ENCODE results near the gene RUFY1. TPM values are rescaled to one million over a fixed set of nuclear protein-coding genes. Genes with fewer than 3 reads are reported as not detected.

The RUFY1 gene
- total RNA-seq, 1 experiment from 2014 or later, result 34.0 TPM

DNA sequence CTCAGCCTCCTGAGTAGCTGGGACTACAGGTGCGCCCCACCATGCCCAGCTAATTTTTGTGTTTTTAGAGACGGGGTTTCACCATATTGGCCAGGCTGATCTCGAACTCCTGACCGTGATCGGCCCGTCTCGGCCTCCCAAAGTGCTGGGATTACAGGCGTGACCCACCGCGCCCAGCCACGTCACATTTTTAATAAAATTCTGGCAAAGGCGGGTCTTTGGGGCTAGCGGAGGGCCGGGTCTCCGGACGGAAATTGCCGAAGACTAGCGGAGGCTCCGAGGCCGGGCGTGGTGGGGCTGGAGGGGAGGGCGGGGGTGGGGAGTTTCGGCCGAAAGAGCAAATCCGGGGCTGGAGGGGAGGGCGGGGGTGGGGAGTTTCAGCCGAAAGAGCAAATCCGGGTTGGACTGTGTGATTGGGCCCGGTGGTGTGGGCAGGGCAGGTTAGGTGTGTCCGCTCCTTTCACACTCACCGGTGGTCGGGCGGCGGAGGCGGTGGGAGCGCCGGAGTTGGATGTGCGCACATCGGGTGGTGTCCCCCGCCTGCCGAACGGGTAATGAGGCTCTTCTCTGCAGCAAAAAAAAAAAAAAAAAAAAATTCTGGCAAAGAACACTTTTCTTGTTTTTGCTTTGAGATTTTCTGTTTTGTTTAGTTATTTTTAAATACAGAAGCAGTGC, 27.1 kb downstream of the RUFY1 start:
- TF ChIP-seq ZNF263 (CRISPR knock-in tag; IDR thresholded peaks at IDR 0.05; ENCODE audit: low read depth), result no peak
- TF ChIP-seq, protein P1, sequence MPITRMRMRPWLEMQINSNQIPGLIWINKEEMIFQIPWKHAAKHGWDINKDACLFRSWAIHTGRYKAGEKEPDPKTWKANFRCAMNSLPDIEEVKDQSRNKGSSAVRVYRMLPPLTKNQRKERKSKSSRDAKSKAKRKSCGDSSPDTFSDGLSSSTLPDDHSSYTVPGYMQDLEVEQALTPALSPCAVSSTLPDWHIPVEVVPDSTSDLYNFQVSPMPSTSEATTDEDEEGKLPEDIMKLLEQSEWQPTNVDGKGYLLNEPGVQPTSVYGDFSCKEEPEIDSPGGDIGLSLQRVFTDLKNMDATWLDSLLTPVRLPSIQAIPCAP (CRISPR knock-in tag; IDR thresholded peaks at IDR 0.05), result no peak
- TF ChIP-seq ESRRA (CRISPR knock-in tag; IDR thresholded peaks at IDR 0.05; ENCODE audit: borderline replicate concordance), result no peak
- TF ChIP-seq CREB1 (CRISPR knock-in tag; IDR thresholded peaks at IDR 0.05), result no peak
- TF ChIP-seq TEAD1 (CRISPR knock-in tag; IDR thresholded peaks at IDR 0.05), result no peak
- no peak for TF ChIP-seq HMGA2 (CRISPR knock-in tag; IDR thresholded peaks at IDR 0.05)
- no peak for TF ChIP-seq ZNF396 (CRISPR knock-in tag; IDR thresholded peaks at IDR 0.05; ENCODE audit: borderline replicate concordance)
- no peak for TF ChIP-seq ERG (CRISPR knock-in tag; IDR thresholded peaks at IDR 0.05)
- TF ChIP-seq, protein P2, sequence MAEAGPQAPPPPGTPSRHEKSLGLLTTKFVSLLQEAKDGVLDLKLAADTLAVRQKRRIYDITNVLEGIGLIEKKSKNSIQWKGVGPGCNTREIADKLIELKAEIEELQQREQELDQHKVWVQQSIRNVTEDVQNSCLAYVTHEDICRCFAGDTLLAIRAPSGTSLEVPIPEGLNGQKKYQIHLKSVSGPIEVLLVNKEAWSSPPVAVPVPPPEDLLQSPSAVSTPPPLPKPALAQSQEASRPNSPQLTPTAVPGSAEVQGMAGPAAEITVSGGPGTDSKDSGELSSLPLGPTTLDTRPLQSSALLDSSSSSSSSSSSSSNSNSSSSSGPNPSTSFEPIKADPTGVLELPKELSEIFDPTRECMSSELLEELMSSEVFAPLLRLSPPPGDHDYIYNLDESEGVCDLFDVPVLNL (CRISPR knock-in tag; IDR thresholded peaks at IDR 0.05; ENCODE audit: borderline replicate concordance, low read depth), result no peak
- TF ChIP-seq SP1 (CRISPR knock-in tag; conservative IDR thresholded peaks at IDR 0.05), result no peak
- CTCF ChIA-PET, result no interaction called here
- no peaks in the 10 kb centered on the region for H3K4me1 Mint-ChIP-seq

GRCh38 chr5:179585941-179586401, 35.6 kb downstream of the RUFY1 start:
- H3K9me3 Mint-ChIP-seq, result no peaks in the 10 kb centered on the region
- CTCF ChIA-PET, result interaction anchor here (1.4 kb wide), 1 partner anchor 82 kb away, joined by 4 read pairs; no protein-coding TSS in a partner anchor
- no peak overlapping the region for H3K4me3 Mint-ChIP-seq
- peaks cover 56% of the 10 kb centered on the region for H3K36me3 Mint-ChIP-seq
- H3K4me1 Mint-ChIP-seq, result no peaks in the 10 kb centered on the region
- H3K27me3 Mint-ChIP-seq (ENCODE audit: low read depth), result no peaks in the 10 kb centered on the region
- no peak for DNase-seq (ENCODE audit: low spot score)
- H3K27ac Mint-ChIP-seq, result no peak overlapping the region
- POLR2A ChIA-PET, result interaction anchor here (0.9 kb wide), 1 partner anchor 27 kb away, joined by 4 read pairs; no protein-coding TSS in a partner anchor
- no peak for ATAC-seq
- no peak for TF ChIP-seq FOXP1 (CRISPR knock-in tag; IDR thresholded peaks at IDR 0.05; ENCODE audit: borderline replicate concordance)
- TF ChIP-seq, protein P3, sequence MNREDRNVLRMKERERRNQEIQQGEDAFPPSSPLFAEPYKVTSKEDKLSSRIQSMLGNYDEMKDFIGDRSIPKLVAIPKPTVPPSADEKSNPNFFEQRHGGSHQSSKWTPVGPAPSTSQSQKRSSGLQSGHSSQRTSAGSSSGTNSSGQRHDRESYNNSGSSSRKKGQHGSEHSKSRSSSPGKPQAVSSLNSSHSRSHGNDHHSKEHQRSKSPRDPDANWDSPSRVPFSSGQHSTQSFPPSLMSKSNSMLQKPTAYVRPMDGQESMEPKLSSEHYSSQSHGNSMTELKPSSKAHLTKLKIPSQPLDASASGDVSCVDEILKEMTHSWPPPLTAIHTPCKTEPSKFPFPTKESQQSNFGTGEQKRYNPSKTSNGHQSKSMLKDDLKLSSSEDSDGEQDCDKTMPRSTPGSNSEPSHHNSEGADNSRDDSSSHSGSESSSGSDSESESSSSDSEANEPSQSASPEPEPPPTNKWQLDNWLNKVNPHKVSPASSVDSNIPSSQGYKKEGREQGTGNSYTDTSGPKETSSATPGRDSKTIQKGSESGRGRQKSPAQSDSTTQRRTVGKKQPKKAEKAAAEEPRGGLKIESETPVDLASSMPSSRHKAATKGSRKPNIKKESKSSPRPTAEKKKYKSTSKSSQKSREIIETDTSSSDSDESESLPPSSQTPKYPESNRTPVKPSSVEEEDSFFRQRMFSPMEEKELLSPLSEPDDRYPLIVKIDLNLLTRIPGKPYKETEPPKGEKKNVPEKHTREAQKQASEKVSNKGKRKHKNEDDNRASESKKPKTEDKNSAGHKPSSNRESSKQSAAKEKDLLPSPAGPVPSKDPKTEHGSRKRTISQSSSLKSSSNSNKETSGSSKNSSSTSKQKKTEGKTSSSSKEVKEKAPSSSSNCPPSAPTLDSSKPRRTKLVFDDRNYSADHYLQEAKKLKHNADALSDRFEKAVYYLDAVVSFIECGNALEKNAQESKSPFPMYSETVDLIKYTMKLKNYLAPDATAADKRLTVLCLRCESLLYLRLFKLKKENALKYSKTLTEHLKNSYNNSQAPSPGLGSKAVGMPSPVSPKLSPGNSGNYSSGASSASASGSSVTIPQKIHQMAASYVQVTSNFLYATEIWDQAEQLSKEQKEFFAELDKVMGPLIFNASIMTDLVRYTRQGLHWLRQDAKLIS (CRISPR knock-in tag; IDR thresholded peaks at IDR 0.05; ENCODE audit: borderline replicate concordance), result no peak
- TF ChIP-seq, protein P4, sequence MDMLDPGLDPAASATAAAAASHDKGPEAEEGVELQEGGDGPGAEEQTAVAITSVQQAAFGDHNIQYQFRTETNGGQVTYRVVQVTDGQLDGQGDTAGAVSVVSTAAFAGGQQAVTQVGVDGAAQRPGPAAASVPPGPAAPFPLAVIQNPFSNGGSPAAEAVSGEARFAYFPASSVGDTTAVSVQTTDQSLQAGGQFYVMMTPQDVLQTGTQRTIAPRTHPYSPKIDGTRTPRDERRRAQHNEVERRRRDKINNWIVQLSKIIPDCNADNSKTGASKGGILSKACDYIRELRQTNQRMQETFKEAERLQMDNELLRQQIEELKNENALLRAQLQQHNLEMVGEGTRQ (CRISPR knock-in tag; IDR thresholded peaks at IDR 0.05), result no peak
- no peak for TF ChIP-seq ZBTB21 (CRISPR knock-in tag; IDR thresholded peaks at IDR 0.05; ENCODE audit: borderline replicate concordance)
- no peak for TF ChIP-seq ZNF425 (CRISPR knock-in tag; conservative IDR thresholded peaks at IDR 0.05)
- TF ChIP-seq PRRX2 (CRISPR knock-in tag; IDR thresholded peaks at IDR 0.05), result no peak
- TF ChIP-seq JUN (CRISPR knock-in tag; IDR thresholded peaks at IDR 0.05), result no peak
- TF ChIP-seq, protein P5, sequence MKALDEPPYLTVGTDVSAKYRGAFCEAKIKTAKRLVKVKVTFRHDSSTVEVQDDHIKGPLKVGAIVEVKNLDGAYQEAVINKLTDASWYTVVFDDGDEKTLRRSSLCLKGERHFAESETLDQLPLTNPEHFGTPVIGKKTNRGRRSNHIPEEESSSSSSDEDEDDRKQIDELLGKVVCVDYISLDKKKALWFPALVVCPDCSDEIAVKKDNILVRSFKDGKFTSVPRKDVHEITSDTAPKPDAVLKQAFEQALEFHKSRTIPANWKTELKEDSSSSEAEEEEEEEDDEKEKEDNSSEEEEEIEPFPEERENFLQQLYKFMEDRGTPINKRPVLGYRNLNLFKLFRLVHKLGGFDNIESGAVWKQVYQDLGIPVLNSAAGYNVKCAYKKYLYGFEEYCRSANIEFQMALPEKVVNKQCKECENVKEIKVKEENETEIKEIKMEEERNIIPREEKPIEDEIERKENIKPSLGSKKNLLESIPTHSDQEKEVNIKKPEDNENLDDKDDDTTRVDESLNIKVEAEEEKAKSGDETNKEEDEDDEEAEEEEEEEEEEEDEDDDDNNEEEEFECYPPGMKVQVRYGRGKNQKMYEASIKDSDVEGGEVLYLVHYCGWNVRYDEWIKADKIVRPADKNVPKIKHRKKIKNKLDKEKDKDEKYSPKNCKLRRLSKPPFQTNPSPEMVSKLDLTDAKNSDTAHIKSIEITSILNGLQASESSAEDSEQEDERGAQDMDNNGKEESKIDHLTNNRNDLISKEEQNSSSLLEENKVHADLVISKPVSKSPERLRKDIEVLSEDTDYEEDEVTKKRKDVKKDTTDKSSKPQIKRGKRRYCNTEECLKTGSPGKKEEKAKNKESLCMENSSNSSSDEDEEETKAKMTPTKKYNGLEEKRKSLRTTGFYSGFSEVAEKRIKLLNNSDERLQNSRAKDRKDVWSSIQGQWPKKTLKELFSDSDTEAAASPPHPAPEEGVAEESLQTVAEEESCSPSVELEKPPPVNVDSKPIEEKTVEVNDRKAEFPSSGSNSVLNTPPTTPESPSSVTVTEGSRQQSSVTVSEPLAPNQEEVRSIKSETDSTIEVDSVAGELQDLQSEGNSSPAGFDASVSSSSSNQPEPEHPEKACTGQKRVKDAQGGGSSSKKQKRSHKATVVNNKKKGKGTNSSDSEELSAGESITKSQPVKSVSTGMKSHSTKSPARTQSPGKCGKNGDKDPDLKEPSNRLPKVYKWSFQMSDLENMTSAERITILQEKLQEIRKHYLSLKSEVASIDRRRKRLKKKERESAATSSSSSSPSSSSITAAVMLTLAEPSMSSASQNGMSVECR (CRISPR knock-in tag; IDR thresholded peaks at IDR 0.05; ENCODE audit: borderline replicate concordance), result no peak
- TF ChIP-seq ZNF317 (CRISPR knock-in tag; IDR thresholded peaks at IDR 0.05; ENCODE audit: borderline replicate concordance, low read depth), result no peak

More for the DNA sequence above, 27.1 kb downstream of the RUFY1 start:
- DNase-seq (ENCODE audit: low spot score), result no peak
- H3K27me3 Mint-ChIP-seq (ENCODE audit: low read depth), result no peaks in the 10 kb centered on the region
- H3K27ac Mint-ChIP-seq, result no peak overlapping the region
- no peaks in the 10 kb centered on the region for H3K9me3 Mint-ChIP-seq
- POLR2A ChIA-PET, result no interaction called here
- H3K36me3 Mint-ChIP-seq, result peaks cover 52% of the 10 kb centered on the region
- H3K4me3 Mint-ChIP-seq, result no peak overlapping the region
- no peak for ATAC-seq
